Fibroblast of the aortic adventitia (primary cell): ENCODE measurements around the gene S100A16. TPM values are rescaled to one million over a fixed set of nuclear protein-coding genes. Genes with fewer than 3 reads are reported as not detected.

Experiments
- DNase-seq: peaks from one replicate; pipeline ENCODE4 v3.0.0-alpha.2; 2010; ENCODE audit warnings: low read depth
- H3K4me3 ChIP-seq: 2 replicates; pipeline ENCODE4 v1.5.1; 2011; ENCODE audit warnings: low read depth, mild to moderate bottlenecking, control low read depth, low read length, moderate library complexity
- CTCF ChIP-seq: IDR thresholded peaks from 2 replicates; pipeline ENCODE4 v1.5.1; 2011; ENCODE audit warnings: mild to moderate bottlenecking, low read length, control low read depth, inconsistent platforms; ENCODE audit not compliant: insufficient read depth
- total RNA-seq: library from RNA; depleted of rRNA; stranded (reverse); fragments of >200 nt; gene quantifications from 2 replicates; pipeline ENCODE4 v1.2.3, GENCODE V29; 2012; ENCODE audit warnings: low replicate concordance

Gene S100A16
- total RNA-seq, 1 donor, result 406 TPM

GRCh38 chr1:153626904-153627714 is 14.2 kb upstream of the S100A16 start, which contains the start of gene S100A13:
Gene S100A13 (minus strand): TSS chr1:153627505. CDS start chr1:153626472, 1,033 bp downstream.
- peak; percentile 95 for DNase-seq
- peak within 1 kb of the TSS; percentile 82 for H3K4me3 ChIP-seq
- peak; percentile 55 for TF ChIP-seq CTCF

- H3K4me3 ChIP-seq, result peak overlapping the region; percentile 82
- no peak for TF ChIP-seq CTCF
- no peak for DNase-seq
These were observed 13.6 kb upstream of the S100A16 start for GRCh38 chr1:153626477-153626903.

GRCh38 chr1:153624965-153625611 is 12.2 kb upstream of the S100A16 start:
- no peak for DNase-seq
- TF ChIP-seq CTCF, result no peak
- H3K4me3 ChIP-seq, result peak overlapping the region; percentile 41

GRCh38 chr1:153623101-153623500 is 10.2 kb upstream of the S100A16 start:
- no peak overlapping the region for H3K4me3 ChIP-seq
- TF ChIP-seq CTCF, result no peak
- no peak for DNase-seq

GRCh38 chr1:153619171-153619570 is 6.2 kb upstream of the S100A16 start:
- TF ChIP-seq CTCF, result no peak
- DNase-seq, result no peak
- H3K4me3 ChIP-seq, result no peak overlapping the region

- H3K4me3 ChIP-seq, result no peak overlapping the region
- peak; percentile 71 for DNase-seq
- TF ChIP-seq CTCF, result peak; percentile 82
These were observed 4.7 kb upstream of the S100A16 start for GRCh38 chr1:153617663-153618062.
